HG03159 (cell line): ENCODE data around the gene GREM2.

Experiments
- ATAC-seq: cut with Tn5 transposase; IDR thresholded peaks from one replicate; pipeline ENCODE4 v1.9.1; 2021; ENCODE audit warnings: mild to moderate bottlenecking, moderate library complexity; ENCODE audit not compliant: unreplicated experiment

Gene GREM2

DNA sequence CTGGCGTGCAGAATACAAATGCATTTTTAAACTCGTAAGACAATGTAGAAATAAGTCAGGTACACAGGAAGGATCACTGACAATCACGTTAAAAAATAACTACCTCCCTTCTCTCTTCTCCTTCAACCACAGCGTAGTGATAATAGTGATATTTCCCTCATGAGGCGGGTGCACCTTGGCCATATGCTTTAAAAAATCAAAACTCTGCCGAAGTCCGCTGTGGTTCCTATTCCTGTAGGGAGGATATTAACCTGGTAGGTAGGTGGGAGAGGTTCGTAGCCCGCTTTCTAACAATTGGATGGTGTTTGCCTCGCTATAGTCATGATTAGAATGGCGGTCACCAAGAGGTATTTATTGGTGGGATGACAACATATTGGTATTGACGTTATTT, 732 bp downstream of the GREM2 start:
- ATAC-seq = no peak

DNA sequence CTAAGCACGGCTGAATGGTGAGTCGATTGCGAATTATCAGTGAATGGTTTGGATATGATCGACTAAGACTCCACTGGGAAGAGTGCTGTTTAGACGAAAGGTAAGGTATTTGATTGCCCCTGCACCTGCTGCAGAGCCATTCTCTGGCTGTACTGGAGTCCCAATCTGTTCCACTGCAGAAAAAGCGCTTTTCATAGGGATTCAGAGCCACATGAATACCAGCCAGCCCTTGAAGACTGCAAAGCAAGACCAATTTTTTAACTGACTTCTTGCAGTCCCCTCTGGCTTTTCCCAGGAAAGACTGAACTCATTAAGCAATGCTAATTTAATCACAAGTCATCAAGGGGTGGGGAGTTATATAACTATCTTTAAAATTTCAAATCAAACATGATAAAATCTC, 1.3 kb downstream of the GREM2 start:
- ATAC-seq = no peak

- no peak for ATAC-seq
Measured at GRCh38 chr1:240609527-240610060, 2.4 kb downstream of the GREM2 start.

DNA sequence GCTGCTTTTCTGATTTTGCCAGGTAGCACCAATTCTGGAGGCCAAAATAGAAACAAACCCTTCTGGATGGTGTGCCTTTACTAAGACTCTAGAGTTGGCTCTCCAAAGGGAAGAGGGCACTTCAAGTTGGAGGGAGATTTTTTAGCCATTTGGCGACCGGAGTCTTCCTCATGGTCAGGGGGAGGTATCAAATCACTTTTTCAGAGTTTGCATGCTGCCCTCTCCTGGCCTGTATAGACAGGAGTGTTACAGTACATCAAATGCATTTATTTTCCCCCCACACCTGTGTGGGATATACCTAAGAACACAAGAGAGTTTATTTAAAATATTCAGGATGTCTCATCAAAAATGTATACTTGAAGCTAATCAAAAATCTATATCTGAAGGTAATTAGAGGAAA, 3.2 kb downstream of the GREM2 start:
- no peak for ATAC-seq

- no peak for ATAC-seq
Measured at GRCh38 chr1:240607006-240607405, 4.9 kb downstream of the GREM2 start.

DNA sequence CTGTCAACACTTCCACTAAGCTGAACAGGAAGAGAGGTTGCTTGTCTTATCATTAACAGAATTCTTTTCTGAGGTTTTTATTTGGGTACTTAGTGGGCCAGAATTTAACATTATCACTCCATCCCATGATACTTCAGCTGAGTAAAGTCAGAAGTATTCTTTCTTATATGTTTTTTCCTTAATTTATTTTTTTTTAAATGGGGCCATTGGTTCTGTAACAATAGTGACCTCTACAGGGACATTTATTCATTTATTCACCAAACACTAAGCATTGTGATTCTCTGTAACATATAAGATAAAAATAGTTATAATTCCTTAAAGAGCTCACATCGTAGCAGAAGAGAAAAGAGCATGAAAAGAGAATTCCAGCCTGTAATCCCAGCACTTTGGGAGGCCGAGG, 9.8 kb downstream of the GREM2 start:
- ATAC-seq = no peak

DNA sequence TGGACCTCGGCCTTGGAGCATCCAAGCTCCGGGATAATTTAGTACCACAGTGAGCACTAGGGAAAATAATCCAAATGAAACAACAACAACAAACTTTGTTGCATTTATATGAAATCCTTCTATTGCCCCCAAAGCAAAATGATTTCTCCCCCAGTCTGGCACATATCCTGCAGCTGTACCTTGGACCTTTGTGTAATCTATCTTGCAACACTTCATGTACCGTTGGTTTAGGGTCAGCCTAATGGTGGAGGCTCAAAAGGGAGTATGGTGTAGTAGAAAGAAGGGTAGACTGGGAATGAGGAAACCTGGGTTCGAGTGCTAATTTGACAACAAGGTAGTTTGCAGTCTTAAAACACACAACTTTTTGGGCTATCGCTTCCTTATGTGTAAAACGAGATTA, 12.1 kb downstream of the GREM2 start:
- ATAC-seq = no peak

- ATAC-seq = no peak
Measured at GRCh38 chr1:240599299-240599698, 12.7 kb downstream of the GREM2 start.

GRCh38 chr1:240598216-240599001, 13.5 kb downstream of the GREM2 start:
- no peak for ATAC-seq

GRCh38 chr1:240597153-240597745, 14.7 kb downstream of the GREM2 start:
- no peak for ATAC-seq

DNA sequence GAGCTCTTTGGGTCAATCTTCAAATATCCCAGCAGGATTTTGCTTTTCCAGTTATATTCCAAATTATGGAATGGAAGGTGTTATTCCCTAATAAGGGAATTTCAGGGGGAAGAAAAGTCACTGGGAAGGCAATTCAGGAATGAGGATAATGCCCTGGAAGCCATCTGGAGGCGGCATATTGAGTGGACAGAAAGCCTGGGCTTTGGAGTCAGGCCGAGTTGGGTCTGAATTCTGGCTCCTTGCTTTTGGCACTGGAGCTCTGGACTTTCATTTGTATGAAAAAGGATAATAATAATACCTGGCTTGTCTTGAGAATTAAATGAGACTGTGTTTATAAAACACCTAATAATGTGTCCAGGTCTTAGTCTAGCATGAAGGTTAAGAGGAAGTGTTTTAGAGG, 16.5 kb downstream of the GREM2 start:
- no peak for ATAC-seq

DNA sequence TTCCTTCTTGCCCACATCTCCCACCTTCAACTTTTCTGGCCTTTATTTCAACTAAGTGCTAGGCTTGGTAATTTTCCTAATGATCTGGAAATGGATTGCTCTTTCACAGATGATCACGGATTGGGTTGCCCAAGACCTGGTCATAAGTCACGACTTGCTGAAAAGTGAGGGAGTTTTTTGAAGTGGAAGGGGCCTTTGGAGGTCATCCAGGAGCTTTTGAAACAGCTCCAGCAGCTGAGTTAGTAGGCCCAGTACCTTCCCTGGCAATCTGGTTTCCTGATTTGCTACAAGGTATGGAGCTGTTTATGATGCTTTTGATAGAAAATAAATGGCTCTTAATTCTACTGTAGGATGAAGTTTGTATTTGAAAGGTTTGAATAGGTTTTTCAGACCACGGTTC, 20.4 kb downstream of the GREM2 start:
- ATAC-seq = no peak

- ATAC-seq = no peak
Measured at GRCh38 chr1:240591078-240591477, 20.9 kb downstream of the GREM2 start.

GRCh38 chr1:240589585-240590110, 22.3 kb downstream of the GREM2 start:
- no peak for ATAC-seq

DNA sequence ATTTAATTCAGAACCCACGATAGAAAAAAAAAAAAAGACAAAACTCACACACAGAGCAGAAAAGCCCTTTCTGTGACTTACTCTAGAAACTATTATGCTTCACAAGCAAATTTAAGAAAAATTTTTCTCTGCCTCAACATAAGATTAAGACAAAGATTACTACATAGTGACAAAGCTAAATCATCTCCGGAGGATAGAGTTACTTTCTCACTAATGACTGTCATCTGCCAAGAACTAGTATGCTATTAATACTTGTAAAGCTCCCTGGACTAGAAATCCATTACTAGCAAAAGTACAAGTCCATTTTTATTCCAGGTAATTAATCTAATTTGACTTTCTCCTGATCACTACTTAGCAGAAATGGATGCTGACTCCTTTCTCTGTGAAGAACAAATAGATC, 25.9 kb downstream of the GREM2 start:
- no peak for ATAC-seq

DNA sequence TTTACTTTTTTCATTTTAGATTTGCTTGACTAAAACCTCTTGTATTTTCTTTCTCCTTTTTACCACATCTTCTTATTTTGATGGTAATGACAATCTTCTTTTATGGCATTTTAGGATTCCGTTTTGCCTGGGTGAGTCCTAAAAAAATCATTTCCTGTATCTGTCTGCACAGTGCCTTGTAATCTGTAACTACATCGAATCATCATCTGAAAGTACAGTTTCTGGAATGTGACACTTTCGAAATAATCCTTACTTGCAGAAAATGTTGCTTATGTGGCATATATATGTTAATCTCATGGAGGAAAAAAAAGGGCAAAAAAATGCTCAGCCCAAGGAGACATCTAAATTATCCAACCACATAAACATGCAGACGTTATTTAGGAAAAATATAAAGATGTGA, 29.0 kb downstream of the GREM2 start:
- ATAC-seq = no peak

DNA sequence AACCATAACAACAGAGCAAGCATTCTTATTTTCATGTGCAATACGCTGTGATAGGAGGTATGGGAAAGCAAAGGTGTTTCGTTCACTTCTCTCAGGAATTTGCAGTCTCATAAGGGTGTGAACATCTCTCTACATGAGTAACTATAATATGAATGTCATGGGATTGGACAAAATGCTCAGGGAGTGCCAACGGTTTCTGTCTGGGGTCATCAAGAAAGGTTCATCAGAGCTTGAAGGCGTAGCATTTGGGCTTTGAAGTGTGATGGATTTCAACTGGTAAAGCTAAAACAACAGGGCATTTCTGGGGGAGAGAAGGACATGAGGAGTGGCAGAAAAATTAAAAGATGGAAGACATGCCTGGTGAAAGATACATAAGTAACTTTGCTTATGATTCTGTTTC, 32.4 kb downstream of the GREM2 start:
- ATAC-seq = no peak

GRCh38 chr1:240577095-240577494, 34.9 kb downstream of the GREM2 start:
- ATAC-seq = no peak

DNA sequence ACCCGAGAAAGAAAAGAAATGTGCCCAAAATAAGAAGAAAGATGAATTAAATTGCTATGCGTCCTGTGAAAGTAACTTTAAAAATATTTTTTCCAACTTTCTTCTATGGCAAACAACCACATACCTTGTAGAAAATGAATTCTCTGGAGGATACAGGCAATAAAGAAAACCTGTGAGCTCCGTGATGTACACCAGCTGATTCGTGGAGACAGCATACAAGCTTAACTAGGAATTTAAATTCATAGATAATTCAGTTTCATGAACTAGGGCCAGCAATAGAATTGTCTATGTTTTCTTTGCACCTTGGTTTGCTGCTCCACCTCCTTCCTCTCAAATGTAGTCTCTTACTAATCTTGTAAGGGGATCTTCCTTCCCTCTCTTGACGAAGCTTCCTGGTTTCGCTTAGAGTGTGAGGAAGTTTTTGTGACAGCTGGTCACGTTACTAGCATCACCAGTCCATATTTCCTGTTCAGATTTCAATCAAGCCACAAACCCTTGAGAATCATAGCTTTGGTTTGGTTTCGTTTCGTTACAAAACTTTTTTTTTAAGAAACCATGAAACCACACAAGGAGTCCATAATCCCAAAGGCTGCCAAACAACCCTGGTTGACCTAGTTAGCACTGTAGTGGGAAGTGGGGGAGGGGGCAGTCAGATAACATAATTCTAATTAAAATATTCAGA, 35.8 kb downstream of the GREM2 start:
- peak; percentile 78 for ATAC-seq

GRCh38 chr1:240572328-240572727, 39.6 kb downstream of the GREM2 start:
- no peak for ATAC-seq

DNA sequence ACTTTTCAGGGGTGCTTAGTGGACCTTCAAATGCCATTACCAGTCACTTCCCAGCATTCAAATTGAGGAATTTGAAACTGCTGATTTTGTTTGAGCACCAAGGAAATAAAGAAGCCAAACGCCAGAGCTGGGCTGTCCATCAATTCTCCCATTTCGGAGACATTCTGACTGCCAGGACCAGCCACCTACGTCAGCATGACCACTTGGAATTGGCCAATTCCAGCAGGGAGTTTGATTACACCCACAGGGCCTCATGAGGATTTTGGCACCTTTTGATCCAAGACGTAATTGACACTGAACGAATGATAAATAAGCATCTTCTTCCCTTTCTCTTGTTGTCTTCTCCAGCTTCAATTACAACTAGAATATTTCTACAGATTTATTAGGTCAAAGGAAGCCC, 40.2 kb downstream of the GREM2 start:
- no peak for ATAC-seq

DNA sequence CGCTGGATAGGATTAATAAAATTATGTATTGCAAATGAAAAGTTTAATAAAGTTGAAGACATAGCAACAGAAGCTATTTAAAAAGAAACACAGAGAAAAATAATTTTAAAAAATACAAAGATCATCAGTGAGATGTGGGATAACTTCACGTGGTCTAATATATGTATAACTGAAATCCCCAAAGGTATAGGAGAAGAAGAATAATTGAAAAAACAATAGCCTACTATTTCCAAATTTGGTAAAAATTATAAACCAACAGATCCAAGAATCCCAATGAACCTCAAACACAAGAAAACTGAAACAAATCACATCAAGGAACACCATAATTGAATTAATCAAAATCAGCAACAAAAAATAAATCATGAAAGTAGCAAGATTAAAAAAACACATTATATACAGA, 44.9 kb downstream of the GREM2 start:
- no peak for ATAC-seq
